Measurements from ENCODE around the gene METTL1.
"Not testable (repeated sequence)": the region's sequence is repeated elsewhere in the genome, so short reads cannot be mapped to it uniquely, and the experiment has no call there.

METTL1 gene

DNA sequence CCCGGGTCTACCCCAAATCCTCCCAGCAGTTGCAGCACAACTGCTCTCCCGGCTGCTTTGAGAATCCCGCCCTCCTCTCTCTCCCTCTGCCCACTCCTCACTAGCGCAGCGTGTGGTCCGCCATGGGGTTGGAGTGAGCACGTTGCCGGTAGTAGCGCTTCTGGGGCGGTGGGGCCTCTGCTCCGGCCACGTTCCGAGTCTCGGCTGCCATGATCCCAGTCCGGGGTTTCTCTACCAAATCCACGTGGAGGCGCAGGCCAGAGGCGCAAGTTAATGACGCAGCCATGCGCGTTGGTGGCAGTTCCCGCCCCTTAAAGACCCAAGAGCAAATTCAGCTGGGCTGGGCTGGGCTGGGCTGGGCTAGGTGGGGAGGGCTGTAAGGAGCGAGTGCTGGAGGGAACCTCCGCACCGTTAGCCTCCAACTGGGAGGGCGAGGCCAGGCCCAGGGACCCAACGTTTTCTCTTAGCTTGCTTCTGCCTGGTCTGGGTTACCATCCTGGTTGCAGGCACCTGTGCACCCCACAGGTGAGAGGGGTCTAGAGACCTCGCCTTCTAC is at the start of gene METTL1:
METTL1 (minus strand) TSS at position 233 of the 556 bp plus-strand sequence; CDS start at position 211, 22 bp downstream.
- peak within 1 kb of the TSS; percentile 71 for H2AFZ ChIP-seq (ENCODE audit: low read depth, low read length, severe bottlenecking)
- H3K9me3 ChIP-seq (ENCODE audit: insufficient read depth, low read length) = no peaks in the 10 kb centered on the region
- no peaks in the 10 kb centered on the region for H4K20me1 ChIP-seq (ENCODE audit: low read depth, low read length)
- H3K9ac ChIP-seq (ENCODE audit: low read length) = peak within 1 kb of the TSS; percentile 70
- no peaks in the 10 kb centered on the region for H3K9me2 ChIP-seq (replicated peaks; ENCODE audit: insufficient read depth, low read length)
- TF ChIP-seq CTCF (IDR thresholded peaks at IDR 0.05; ENCODE audit: insufficient read depth, low read length, poor library complexity, severe bottlenecking) (no peak), EZH2phosphoT487 (conservative IDR thresholded peaks at IDR 0.05; ENCODE audit: low read length) (no peak)
- H3K4me3 ChIP-seq (ENCODE audit: insufficient read depth, low read length, poor library complexity, severe bottlenecking) = peak within 1 kb of the TSS; percentile 84
- H3K36me3 ChIP-seq (ENCODE audit: low read length) = no peaks in the 10 kb centered on the region
- 0 out of 2 replicates have a peak, but pooled peaks cover 5% of the 10 kb centered on the region for H3F3A ChIP-seq (ENCODE audit: insufficient read depth)
- no peaks in the 10 kb centered on the region for H3K79me2 ChIP-seq (ENCODE audit: insufficient read depth, low read length)
- peak within 1 kb of the TSS; percentile 97 for H3K4me2 ChIP-seq (ENCODE audit: low read depth, low read length, poor library complexity, severe bottlenecking)
- H3K27ac ChIP-seq (ENCODE audit: low read depth, low read length) = peak within 1 kb of the TSS; percentile 25
- H3K27me3 ChIP-seq (ENCODE audit: low read length) = no peaks in the 10 kb centered on the region

DNA sequence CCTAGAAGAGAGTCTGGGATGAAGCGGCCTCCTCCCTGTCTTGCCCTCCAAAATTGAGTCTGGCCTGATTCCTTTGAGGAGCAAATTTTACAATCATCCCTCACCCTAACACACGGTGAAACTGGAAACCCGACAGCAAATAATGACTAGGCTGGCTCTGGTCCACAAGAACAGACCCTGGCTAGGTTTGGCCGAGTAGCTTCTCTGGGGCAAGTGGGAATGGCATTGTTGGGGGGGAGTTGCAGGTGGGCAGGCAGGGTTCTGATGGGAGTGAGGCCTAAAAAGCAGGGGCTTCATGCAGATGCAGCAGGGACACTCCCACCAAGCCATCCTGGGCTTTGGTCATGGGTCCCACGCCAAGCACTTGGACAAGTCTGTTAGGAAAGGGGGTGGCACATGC is 49.1 kb upstream of the METTL1 start:
- H3F3A ChIP-seq (ENCODE audit: insufficient read depth); H3K4me3 ChIP-seq (ENCODE audit: insufficient read depth, low read length, poor library complexity, severe bottlenecking); H2AFZ ChIP-seq (ENCODE audit: low read depth, low read length, severe bottlenecking); H3K4me2 ChIP-seq (ENCODE audit: low read depth, low read length, poor library complexity, severe bottlenecking); H3K27ac ChIP-seq (ENCODE audit: low read depth, low read length); H3K36me3 ChIP-seq (ENCODE audit: low read length); H3K9ac ChIP-seq (ENCODE audit: low read length); H4K20me1 ChIP-seq (ENCODE audit: low read depth, low read length); H3K9me3 ChIP-seq (ENCODE audit: insufficient read depth, low read length); H3K9me2 ChIP-seq (replicated peaks; ENCODE audit: insufficient read depth, low read length); H3K79me2 ChIP-seq (ENCODE audit: insufficient read depth, low read length); H3K27me3 ChIP-seq (ENCODE audit: low read length): not testable (repeated sequence)

DNA sequence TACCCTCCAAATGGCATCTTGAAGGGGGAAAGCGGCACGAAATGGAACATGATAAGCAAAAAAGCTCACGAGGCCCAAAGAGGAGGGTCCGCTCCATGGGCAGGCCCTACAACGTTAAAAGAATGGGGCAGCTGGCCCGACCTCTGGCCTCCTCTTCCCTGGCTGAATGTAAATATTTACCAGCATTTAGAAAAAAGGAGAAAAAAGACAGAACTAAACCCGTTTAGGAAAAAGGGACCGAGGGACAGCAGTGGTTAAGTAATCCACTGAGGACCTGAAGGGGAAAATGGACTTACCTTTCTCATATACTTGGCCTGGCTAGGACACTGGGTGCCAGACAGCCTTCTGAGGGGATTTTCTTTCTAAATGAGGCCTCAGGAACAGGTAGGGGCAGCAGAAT is 48.2 kb upstream of the METTL1 start:
- not testable (repeated sequence) for H3K27me3 ChIP-seq (ENCODE audit: low read length); H3K27ac ChIP-seq (ENCODE audit: low read depth, low read length); H3K79me2 ChIP-seq (ENCODE audit: insufficient read depth, low read length); H3K36me3 ChIP-seq (ENCODE audit: low read length); H2AFZ ChIP-seq (ENCODE audit: low read depth, low read length, severe bottlenecking); H3K4me2 ChIP-seq (ENCODE audit: low read depth, low read length, poor library complexity, severe bottlenecking); H3K9me2 ChIP-seq (replicated peaks; ENCODE audit: insufficient read depth, low read length); H3K9me3 ChIP-seq (ENCODE audit: insufficient read depth, low read length); H4K20me1 ChIP-seq (ENCODE audit: low read depth, low read length); H3K4me3 ChIP-seq (ENCODE audit: insufficient read depth, low read length, poor library complexity, severe bottlenecking); H3K9ac ChIP-seq (ENCODE audit: low read length); H3F3A ChIP-seq (ENCODE audit: insufficient read depth)

- not testable (repeated sequence) for H3K4me3 ChIP-seq (ENCODE audit: insufficient read depth, low read length, poor library complexity, severe bottlenecking)
Measured at GRCh38 chr12:57817990-57818331, 46.1 kb upstream of the METTL1 start.

GRCh38 chr12:57817261-57817989 is 45.5 kb upstream of the METTL1 start:
- no peaks in the 10 kb centered on the region for H3K9me2 ChIP-seq (replicated peaks; ENCODE audit: insufficient read depth, low read length)
- no peaks in the 10 kb centered on the region for H3K36me3 ChIP-seq (ENCODE audit: low read length)
- no peaks in the 10 kb centered on the region for H3F3A ChIP-seq (ENCODE audit: insufficient read depth)
- no peaks in the 10 kb centered on the region for H3K79me2 ChIP-seq (ENCODE audit: insufficient read depth, low read length)
- H3K27ac ChIP-seq (ENCODE audit: low read depth, low read length) = no peak overlapping the region
- H3K9ac ChIP-seq (ENCODE audit: low read length) = no peak overlapping the region
- H4K20me1 ChIP-seq (ENCODE audit: low read depth, low read length) = no peaks in the 10 kb centered on the region
- H3K4me2 ChIP-seq (ENCODE audit: low read depth, low read length, poor library complexity, severe bottlenecking) = no peak overlapping the region
- H3K9me3 ChIP-seq (ENCODE audit: insufficient read depth, low read length) = no peaks in the 10 kb centered on the region
- H3K27me3 ChIP-seq (ENCODE audit: low read length) = no peaks in the 10 kb centered on the region
- no peak overlapping the region for H2AFZ ChIP-seq (ENCODE audit: low read depth, low read length, severe bottlenecking)
- TF ChIP-seq EZH2phosphoT487 (conservative IDR thresholded peaks at IDR 0.05; ENCODE audit: low read length) = no peak
- TF ChIP-seq CTCF (IDR thresholded peaks at IDR 0.05; ENCODE audit: insufficient read depth, low read length, poor library complexity, severe bottlenecking) = no peak
- H3K4me3 ChIP-seq (ENCODE audit: insufficient read depth, low read length, poor library complexity, severe bottlenecking) = no peak overlapping the region

More at GRCh38 chr12:57817990-57818331, 46.1 kb upstream of the METTL1 start:
- not testable (repeated sequence) for H3F3A ChIP-seq (ENCODE audit: insufficient read depth); H3K9ac ChIP-seq (ENCODE audit: low read length); H3K9me2 ChIP-seq (replicated peaks; ENCODE audit: insufficient read depth, low read length); H3K79me2 ChIP-seq (ENCODE audit: insufficient read depth, low read length); H3K27me3 ChIP-seq (ENCODE audit: low read length); H4K20me1 ChIP-seq (ENCODE audit: low read depth, low read length); H2AFZ ChIP-seq (ENCODE audit: low read depth, low read length, severe bottlenecking); H3K27ac ChIP-seq (ENCODE audit: low read depth, low read length); H3K4me2 ChIP-seq (ENCODE audit: low read depth, low read length, poor library complexity, severe bottlenecking); H3K36me3 ChIP-seq (ENCODE audit: low read length); H3K9me3 ChIP-seq (ENCODE audit: insufficient read depth, low read length)

Data from SU-DHL-6 (cell line).